NCI-H146 (cell line): ENCODE results near the gene SVOP.
"Not testable (repeated sequence)": the region's sequence is repeated elsewhere in the genome, so short reads cannot be mapped to it uniquely, and the experiment has no call there.

Experiments used
- DNase-seq: peaks from one replicate; lab custom pipeline; 2025; lab: John Stamatoyannopoulos, UW

The SVOP gene

GRCh38 chr12:109020796-109021380, at the start of gene SVOP:
Gene SVOP, minus strand, starts transcription at chr12:109021068. Its CDS starts 200 bp downstream, at chr12:109020868.
- DNase-seq: peak; percentile 91

GRCh38 chr12:109069307-109070271, 48.7 kb upstream of the SVOP start:
- DNase-seq: no peak

DNA sequence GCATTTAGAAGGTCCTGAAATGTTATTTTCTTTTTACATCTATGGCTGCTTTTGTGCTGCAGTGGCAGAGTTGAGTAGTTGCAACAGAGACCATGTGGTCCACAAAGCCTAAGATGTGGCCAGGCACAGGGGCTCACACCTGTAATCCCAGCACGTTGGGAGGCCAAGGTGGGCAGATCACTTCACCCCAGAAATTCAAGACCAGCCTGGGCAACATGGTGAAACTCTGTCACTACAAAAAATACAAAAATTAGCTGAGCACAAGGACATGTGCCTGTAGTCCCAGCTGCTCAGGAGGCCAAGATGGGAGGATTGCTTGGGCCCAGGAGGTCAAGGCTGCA, 45.0 kb upstream of the SVOP start:
- no peak for DNase-seq

DNA sequence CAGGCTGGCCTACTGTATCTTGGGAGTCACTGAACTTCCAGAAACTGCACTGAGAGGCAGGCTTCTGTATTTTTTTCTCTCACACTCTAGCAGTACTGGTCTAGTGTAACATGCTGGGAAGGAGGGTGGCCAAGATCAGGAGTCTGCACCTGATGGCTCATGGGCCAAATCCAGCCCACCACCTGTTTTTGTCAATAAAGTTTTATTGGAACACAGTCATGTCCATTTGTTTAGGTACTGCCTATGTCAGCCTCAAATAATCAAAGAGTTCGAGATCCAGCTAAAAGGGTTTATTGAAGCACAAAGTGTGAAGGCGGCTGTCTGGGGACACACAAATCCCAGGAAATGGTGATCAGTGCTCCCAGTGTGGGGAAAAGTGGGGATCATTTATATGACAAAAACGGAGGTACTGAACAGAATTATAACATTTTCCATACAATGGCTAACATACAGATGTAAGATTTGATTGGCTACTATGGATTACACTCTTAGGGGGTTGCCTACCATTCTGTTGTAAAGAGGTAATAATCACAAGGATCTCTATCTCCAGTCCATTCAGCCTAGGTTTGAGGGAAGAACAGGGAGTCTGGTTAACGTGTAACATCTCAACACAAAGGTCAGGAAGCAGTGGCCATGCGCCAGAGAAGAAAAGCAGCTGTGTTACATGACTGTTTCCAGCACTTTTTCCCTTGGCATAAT, 44.4 kb upstream of the SVOP start:
- no peak for DNase-seq

DNA sequence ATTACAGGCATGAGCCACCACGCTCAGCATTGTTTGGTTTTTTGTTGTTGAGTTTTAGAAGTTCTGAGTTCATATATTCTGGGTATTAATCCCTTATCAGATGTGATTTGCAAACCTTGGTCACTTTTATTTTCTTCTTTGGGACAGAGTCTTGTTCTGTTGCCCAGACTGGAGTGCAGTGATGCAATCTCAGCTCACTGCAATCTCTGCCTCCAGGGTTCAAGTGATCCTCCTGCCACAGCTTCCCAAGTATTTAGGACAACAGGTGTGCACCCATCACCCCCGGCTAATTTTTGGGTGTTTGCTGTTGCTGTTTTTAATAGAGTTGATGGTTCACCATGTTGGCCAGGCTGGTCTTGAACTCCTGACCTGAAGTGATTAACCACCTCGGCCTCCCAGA, 43.3 kb upstream of the SVOP start:
- DNase-seq: no peak

- no peak for DNase-seq
Measured at GRCh38 chr12:109058773-109059172, 37.9 kb upstream of the SVOP start.

DNA sequence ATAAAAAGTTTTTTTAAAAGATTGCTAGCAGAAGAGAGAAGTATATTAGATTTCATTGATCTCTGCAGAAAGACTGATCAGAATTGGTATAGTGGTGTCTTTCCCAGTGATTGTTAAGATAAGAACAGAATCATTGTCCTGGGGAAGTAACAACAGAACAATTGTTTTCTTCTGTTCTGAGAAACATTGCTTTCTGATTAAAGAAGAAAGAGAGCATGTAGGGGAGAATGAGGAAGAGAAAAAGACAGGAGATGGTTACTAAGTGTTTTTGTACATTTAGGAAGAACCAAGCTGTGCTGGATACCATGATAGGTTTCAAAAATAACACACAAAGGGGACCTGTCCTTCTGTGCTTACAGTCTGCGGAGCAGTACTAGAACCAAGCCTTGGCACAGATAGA, 36.5 kb upstream of the SVOP start:
- no peak for DNase-seq

GRCh38 chr12:109056891-109057290, 36.0 kb upstream of the SVOP start:
- DNase-seq: no peak

DNA sequence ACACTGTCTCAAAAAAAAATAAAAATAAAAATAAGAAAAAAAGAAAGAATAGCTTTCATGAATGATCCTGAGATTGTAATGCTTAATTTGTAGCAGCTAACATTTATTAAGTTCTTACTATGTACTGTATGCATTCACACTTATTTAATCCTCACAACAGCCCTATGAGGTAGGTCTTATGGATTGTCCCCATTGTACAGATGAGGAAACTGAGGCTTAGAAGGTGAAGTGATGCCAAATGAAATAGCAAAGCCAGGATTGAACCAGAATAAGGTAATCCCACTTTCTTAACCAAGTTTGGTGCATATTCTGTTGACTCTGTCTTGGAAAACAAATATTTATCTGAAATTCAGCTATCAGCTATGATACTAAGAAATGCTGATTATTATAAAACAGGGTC, 33.7 kb upstream of the SVOP start:
- DNase-seq: no peak

GRCh38 chr12:109054124-109054513, 33.3 kb upstream of the SVOP start:
- not testable (repeated sequence) for DNase-seq

DNA sequence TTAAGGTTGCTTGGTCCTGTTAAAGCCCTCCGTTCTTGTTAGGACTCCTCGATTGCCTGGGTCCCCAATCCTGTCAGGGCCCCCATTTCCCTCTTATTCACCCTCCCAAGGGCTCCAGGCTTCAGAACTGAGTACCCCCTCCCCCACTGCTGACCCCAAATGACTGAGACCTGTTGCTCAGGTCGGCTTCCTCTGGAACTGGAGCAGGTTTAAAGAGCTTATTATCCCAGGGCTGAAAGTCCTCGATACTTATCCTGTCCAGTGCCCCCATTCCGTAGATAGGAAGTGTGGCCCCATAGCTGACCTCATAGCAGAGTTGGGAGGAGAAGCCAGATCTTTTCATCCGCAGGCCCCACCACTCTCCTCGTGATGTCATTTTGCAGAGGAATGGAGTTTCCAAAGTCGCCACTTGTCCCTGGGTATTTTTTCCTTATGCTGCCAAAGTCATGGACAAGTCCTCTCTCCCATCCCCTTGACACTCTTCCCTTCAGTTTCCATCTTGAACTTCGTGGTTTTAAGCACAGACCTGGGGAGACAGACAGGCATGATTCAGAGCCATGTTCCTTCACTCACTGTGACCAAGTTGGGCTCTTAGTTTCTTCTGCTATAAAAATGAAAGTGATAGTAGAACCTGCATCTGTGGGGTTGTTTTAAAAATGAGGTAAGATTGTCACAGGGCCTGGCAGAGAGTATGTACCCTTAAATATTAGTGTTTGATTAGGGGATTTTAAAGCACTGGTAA, 32.7 kb upstream of the SVOP start:
- no peak for DNase-seq

DNA sequence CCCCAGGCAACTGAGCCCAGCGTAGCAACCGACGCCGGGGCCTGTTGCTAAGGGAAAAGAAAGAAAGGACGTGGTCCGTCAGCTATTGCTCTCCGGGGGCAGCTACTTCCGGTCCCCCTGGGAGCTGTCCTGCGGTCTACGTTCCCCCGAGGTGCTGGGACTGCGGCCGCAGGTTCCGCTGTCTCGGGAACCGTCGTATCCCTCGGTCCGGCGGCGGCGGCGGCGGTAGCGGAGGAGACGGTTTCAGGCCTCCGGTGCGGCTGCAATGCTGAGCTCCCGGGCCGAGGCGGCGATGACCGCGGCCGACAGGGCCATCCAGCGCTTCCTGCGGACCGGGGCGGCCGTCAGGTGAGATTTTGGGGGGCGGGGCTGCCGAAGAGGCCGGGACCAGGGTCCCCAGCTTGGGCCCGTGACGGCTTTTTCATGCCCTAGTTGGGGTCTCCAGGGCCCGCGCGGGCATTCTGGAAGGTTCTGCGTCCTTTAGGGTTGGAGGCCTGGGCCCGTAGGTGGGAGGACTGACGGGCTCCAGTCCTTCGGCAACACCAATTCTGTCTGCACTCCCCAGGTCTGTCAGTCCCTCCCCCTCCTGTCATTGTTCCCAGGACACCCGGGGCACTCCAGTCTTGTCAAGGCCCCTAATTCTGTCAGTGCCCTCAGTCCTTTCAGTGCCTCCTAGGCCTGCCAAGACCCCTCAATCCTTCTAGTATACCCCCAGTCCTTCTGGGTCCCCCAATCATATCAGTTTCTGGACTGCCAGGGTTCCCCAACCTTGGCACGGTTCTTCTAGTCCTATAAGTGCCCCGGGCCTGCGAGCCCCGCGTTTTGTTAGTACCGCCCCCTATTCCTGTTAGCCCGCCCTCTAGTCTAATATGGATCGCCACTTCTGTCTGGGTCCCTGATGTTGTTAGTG, 31.8 kb upstream of the SVOP start, which contains the start of gene USP30:
Gene USP30, plus strand, starts transcription at position 163 of the 910 bp plus-strand sequence. Its CDS starts 103 bp downstream, at position 266.
- peak; percentile 84 for DNase-seq

- no peak for DNase-seq
Measured at GRCh38 chr12:109052097-109052413, 31.2 kb upstream of the SVOP start.

- DNase-seq: not testable (repeated sequence)
Measured at GRCh38 chr12:109049794-109050193, 28.9 kb upstream of the SVOP start.

DNA sequence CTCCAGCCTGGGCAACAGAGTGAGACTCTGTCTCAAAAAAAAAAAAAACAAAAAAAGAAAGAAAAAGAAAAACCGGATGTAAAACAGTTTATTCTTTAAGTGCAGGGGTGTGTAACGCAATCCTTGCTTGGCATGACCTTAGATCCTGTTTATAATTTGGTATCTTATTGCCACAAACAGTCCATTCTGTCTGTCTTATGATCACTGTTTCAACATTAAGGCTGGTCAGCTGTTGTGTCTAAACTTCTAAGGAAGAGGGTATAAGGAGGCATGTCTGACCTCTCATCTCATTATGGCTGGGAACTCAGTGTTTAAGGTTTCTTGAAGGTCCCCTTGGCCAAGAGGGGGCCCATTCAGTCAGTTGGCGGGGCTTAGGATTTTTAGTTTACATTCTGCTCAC, 27.8 kb upstream of the SVOP start:
- DNase-seq: not testable (repeated sequence)

DNA sequence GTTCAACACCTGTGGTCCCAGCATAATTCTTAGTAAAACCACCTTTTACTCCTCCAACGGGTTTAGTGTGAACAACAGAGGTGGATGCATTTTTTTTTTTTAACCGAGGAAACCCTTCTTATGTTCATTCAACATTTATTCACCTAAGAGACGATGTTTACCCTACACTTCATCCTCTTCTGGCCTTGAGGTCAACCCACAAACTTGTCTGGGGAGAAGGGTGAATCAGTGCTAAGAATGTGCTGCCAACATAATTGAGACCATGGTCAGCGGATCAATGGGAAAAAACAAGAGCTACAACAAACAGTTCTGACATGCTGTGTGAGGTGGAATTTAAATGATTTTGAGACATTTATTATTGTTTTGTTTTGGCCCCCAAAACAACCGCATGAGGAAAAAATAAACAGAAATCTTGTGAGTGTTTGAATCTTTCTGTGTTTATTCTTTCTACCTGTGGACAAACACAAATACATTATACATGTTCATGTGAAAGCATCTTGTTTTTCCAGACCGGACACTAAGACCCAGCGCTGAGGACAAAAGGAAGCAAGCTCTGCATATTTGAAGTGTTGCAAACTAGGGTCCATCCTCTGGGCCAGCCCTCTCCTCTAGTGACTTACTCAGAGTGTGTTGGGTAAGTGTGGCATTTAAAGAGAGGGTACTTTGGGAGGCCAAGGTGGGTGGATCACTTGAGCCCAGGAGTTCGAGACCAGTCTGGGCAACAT, 26.4 kb upstream of the SVOP start:
- no peak for DNase-seq

- DNase-seq: no peak
Measured at GRCh38 chr12:109044241-109044640, 23.4 kb upstream of the SVOP start.

- DNase-seq: no peak
Measured at GRCh38 chr12:109036975-109037374, 16.1 kb upstream of the SVOP start.

- peak; percentile 14 for DNase-seq
Measured at GRCh38 chr12:109033239-109034196, 12.7 kb upstream of the SVOP start.
